ENCODE data around the gene HDLBP. TPM values are rescaled to one million over a fixed set of nuclear protein-coding genes. Genes with fewer than 3 reads are reported as not detected.
A peak's percentile ranks its signal among the peaks of the same experiment; 100 is the strongest.

Gene HDLBP
- total RNA-seq, 1 donor, result 929 TPM

DNA sequence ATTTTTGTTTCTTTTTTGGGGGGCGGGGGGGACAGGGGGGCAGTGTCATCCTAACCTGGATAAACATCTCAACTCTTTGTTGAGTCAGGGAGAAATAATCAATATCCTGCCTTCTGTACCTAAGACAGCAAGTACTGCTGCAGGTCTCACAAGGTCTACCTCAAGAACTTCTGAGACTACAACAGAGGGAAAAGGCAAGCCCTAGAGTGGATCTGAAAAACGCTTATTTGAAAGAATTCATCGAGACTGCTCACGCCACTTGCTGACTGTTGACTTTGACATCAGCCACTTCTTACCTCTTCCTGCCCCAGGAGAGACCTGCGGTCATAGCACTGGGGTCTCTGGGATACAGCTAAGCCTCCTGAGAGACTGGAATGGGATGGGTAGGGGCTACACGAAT is 8.4 kb downstream of the HDLBP start:
- TF ChIP-seq, protein P1, sequence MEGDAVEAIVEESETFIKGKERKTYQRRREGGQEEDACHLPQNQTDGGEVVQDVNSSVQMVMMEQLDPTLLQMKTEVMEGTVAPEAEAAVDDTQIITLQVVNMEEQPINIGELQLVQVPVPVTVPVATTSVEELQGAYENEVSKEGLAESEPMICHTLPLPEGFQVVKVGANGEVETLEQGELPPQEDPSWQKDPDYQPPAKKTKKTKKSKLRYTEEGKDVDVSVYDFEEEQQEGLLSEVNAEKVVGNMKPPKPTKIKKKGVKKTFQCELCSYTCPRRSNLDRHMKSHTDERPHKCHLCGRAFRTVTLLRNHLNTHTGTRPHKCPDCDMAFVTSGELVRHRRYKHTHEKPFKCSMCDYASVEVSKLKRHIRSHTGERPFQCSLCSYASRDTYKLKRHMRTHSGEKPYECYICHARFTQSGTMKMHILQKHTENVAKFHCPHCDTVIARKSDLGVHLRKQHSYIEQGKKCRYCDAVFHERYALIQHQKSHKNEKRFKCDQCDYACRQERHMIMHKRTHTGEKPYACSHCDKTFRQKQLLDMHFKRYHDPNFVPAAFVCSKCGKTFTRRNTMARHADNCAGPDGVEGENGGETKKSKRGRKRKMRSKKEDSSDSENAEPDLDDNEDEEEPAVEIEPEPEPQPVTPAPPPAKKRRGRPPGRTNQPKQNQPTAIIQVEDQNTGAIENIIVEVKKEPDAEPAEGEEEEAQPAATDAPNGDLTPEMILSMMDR (IDR thresholded peaks at IDR 0.05; ENCODE audit: insufficient read depth, low read length), result no peak
- DNase-seq (ENCODE audit: low read depth), result no peak
- no peak overlapping the region for H3K4me3 ChIP-seq (ENCODE audit: low read depth, low read length)

DNA sequence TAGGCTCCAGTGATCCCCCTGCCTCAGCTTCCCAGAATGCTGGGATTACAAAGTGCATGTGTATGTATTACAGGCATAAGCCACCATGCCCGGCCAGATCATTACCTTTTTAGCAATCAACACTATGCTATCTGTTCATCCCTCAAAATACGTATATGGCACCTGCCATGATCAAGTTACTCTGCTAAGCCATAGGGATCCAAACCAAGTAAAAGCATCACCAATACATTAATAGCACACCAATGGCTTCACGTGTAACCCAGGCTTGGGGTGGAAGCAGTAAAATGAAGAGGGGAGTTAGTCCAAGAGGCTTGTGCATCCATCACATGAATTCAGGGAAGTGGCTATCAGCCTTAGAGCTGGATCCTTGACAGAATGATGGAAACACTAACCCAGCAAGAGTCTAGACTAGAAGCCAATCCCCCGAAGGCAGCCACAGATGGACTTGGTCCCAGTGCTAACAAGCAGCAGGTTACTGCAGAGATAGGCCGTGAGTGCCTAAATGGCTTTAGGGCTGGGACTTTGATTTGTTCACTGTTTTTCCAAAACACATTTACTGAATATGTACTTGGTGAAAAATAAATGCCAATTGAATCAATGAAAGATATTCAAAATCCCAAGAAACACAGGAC is 11.3 kb downstream of the HDLBP start:
- DNase-seq (ENCODE audit: low read depth), result peak; percentile 33
- no peak overlapping the region for H3K4me3 ChIP-seq (ENCODE audit: low read depth, low read length)
- TF ChIP-seq, protein P1 (IDR thresholded peaks at IDR 0.05; ENCODE audit: insufficient read depth, low read length), result no peak

DNA sequence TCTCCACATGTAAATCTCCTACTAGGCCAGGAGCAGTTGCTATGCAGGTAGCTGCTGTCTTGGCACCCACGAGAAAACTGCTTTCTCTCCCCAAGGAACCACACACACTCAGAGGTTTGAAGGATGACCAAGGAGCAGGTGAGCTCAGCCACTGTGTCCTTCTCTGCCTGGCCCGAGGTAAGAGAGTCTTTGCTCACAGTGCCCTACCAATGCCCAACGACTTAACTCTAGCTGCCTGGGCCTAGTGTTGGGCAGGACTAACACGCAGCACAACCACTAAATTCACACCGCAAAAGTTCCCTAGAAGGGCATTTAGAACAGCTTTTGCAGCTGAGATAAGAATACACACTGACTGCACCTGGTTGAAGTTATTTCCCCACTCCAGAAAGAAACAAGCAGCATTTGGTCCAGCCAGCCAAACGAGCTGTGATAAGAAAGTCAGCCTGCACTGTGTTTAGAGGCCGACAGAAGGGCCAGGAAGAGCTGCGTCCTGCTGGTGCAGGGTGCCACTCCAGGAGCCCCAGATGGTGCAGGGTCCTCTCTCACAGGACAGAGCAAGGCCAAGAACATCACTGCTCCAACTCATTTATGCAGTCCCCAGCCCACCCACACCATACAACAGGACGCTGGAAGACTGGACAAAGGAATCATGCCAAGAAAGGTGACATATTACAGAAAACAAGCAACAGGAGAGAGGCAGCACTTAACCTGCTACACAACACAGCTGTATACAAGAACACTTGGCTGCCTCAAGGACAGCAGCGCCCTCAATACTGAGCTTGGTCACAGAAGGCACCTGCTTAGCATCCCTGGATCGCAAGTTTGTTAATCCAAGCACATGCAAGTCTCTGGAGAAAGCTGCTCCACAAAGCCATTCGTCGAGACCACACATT is 12.5 kb downstream of the HDLBP start:
- TF ChIP-seq, protein P1 (IDR thresholded peaks at IDR 0.05; ENCODE audit: insufficient read depth, low read length), result no peak
- no peak for DNase-seq (ENCODE audit: low read depth)

DNA sequence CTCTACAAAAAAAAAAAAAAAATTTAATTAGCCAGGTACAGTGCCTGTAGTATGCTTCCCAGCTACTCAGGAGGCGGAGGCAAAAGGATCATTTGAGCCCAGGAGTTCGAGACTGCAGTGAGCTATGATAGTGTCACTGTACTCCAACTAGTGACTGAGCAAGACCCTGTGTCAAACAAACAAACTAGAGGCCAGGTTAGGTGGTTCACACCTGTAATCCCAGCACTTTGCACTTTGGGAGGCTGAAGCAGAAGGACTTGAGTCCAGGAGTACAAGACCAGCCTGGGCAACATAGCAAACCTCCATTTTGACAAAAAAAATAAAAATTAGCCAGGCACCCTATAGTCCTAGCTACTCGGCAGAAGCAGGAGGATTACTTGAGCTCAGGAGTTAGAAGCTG is 13.4 kb downstream of the HDLBP start:
- TF ChIP-seq, protein P1 (IDR thresholded peaks at IDR 0.05; ENCODE audit: insufficient read depth, low read length), result no peak
- no peak overlapping the region for H3K4me3 ChIP-seq (ENCODE audit: low read depth, low read length)
- DNase-seq (ENCODE audit: low read depth), result no peak

More for the DNA sequence above, 12.5 kb downstream of the HDLBP start:
- no peak overlapping the region for H3K4me3 ChIP-seq (ENCODE audit: low read depth, low read length)

DNA sequence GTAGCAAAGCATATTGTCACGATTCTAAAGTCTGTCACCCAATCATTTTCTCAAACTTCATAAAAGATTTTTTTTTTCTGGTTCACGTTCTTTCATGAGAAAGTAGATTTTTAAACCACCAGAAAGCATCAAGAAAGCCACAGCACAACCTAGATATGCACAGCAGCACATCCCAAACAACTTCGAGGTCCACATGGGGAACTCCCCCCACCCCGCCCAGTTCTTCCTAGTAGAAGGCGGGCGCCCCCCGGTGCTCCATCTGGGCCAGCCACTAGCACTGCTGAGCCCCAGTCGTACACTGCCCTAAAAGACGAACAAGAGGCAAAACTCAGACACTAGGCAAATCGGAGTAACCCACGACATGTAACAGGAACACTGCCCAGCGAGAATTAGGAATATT is 15.5 kb downstream of the HDLBP start:
- no peak overlapping the region for H3K4me3 ChIP-seq (ENCODE audit: low read depth, low read length)
- TF ChIP-seq, protein P1 (IDR thresholded peaks at IDR 0.05; ENCODE audit: insufficient read depth, low read length), result no peak
- DNase-seq (ENCODE audit: low read depth), result no peak

DNA sequence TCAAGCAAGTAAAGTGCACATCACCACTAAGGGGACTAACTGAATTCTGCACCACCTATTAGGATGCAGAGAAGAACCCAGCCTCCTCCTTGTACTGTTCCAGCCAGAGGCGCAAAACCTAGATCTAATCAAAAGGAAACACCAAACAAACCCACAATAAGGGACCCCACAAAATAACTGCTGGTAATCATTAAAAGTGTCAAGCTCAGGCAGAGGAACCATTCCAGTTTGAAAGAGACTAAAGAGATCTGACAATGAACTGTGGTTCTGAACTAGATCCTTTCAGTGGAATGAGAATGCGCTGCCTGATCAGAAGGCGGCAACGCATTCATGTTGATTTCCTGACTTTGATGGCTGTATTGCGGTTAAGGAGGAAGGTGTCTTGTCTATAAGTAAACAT is 16.8 kb downstream of the HDLBP start:
- DNase-seq (ENCODE audit: low read depth), result no peak
- H3K4me3 ChIP-seq (ENCODE audit: low read depth, low read length), result no peak overlapping the region
- TF ChIP-seq, protein P1 (IDR thresholded peaks at IDR 0.05; ENCODE audit: insufficient read depth, low read length), result no peak

All from fibroblast of the aortic adventitia (primary cell).